Amygdala (tissue), 56 donors: ENCODE measurements around the gene DSCAML1.
A peak's percentile ranks its signal among the peaks of the same experiment; 100 is the strongest.

ENCODE experiments used
- DNase-seq, 56 donors: peaks; one replicate each; lab custom pipeline; 2025; lab: John Stamatoyannopoulos, UW

The DSCAML1 gene

GRCh38 chr11:117644403-117645155, 152.4 kb downstream of the DSCAML1 start:
- DNase-seq = no peak

- peak in 2 of 56 donors; percentile 15 to 32 for DNase-seq
These were observed 153.3 kb downstream of the DSCAML1 start for GRCh38 chr11:117643606-117644300.

GRCh38 chr11:117642835-117643234, 154.2 kb downstream of the DSCAML1 start:
- DNase-seq = no peak

DNA sequence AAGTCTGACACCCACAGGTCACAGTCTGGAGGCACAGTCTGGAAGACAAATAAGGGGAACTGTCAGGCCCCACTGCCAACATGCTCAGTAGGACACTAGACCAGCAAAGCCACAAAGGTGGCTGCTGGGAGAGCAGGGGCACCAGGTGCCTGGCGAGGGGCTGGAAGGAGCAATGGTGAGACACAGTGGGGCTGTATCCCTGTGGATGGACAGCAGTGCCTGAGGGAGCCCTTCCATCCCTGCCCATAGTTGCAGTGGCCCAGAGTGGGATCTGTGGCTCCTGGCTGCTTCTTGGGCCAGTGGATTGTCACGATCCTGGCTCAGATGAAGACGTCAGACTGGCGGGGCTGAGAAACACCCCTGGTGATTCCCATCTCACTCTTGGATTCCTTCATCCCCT, 154.6 kb downstream of the DSCAML1 start:
- no peak for DNase-seq

GRCh38 chr11:117641008-117641915, 155.8 kb downstream of the DSCAML1 start:
- DNase-seq = peak in 54 of 56 donors; percentile 19 to 93 (median 78)

DNA sequence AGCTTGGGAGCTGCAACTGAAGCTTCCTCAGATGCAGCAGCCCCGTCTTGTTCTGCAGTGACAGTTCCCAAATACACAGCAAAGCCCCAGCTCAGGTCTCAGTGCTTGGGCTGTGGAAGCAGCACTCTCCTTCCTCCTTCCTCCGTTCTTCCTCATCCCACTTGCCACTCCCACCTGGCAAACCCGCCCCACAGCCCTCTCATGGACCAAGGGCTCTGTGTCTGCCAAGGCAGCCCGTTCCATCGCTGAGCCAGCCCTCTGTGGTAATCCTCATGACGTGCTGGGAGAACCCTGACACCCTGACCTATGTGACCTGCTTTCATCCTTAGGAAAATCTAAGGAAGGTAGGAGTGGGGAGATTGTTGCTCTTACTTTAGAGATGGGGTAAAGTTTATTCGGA, 157.0 kb downstream of the DSCAML1 start:
- DNase-seq = peak in 2 of 56 donors; percentile 18 to 28

DNA sequence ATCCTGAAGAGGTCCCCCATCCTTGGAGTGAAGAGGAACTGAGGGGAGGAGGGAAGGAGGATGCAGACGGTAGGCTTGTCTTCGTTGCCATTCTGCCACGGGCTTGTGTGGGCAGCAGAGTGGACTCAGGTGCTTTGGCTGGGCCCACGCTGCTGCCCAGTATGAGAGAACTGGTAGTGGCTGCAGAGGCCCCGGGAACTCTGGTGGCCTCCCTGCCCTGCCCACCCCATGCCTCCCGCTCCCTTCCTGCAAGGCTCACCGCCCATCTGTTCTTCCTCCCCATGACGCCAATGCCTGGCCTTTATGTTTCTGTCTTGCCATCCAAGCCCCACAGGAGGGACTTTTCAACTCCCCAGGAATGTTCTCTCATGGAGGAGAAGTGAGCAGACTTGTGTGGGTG, 157.4 kb downstream of the DSCAML1 start:
- DNase-seq = no peak

DNA sequence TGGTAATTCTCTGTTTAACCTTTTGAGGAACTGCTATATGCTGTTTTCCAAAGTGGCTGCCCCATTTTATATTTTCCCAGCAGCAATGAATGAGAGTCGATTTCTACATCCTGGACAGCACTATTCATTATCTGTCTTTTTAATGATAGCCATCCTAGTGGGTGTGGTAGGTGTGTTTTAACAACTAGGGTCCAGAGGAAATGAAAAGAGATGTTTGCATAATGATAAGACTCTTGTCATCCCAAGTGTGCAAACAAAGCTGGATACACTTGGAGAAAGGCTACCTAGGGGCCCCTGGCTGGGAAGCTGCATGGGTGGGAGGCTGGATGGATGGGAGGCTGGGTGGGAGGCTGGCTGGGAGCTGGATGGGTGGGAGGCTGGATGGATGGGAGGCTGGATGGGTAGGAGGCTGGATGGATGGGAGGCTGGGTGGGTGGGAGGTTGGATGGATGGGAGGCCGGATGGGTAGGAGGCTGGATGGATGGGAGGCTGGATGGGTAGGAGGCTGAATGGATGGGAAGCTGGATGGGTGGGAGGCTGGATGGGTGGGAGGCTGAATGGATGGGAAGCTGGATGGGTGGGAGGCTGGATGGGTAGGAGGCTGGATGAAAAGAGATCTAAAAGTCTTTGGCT, 158.0 kb downstream of the DSCAML1 start:
- DNase-seq = no peak

- peak in 1 of 56 donors; percentile 36 for DNase-seq
These were observed 162.0 kb downstream of the DSCAML1 start for GRCh38 chr11:117634756-117635603.

DNA sequence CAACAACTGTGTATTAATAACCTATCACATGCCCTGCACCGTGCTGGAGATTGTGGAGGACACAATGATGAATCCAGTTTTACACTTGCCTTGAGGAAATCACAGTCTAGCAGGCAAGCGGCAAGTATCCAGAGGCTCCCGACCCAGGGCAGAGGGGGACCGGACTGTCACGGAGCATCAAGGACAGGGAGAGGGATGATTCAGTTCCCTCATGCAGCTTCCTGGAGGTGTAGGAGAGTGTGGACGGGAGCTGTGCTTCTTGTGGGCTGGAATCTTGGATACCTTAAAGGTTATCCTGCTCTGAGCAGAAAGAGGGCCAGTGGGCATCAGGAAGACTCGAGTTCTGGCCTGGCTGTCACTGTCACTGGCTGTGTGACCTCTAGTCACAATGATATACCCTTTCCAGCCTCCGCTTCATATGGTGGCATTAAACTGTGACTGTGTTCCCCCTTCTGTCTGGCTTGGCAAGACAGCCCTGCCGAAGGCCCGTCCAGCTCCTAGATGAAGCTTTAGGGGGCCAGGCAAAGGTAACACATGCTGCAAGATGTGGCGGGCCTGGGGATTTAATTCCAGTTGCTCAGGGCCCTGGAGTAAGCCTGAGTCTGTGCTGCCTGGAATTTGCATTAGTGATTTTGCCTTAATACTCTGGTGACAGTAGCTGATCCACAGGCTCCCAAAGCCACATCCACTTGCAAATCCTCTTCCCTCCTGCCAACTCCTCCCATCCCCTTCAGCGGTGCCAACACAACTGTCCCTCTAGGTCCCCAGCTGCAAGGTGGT, 162.8 kb downstream of the DSCAML1 start:
- no peak for DNase-seq

DNA sequence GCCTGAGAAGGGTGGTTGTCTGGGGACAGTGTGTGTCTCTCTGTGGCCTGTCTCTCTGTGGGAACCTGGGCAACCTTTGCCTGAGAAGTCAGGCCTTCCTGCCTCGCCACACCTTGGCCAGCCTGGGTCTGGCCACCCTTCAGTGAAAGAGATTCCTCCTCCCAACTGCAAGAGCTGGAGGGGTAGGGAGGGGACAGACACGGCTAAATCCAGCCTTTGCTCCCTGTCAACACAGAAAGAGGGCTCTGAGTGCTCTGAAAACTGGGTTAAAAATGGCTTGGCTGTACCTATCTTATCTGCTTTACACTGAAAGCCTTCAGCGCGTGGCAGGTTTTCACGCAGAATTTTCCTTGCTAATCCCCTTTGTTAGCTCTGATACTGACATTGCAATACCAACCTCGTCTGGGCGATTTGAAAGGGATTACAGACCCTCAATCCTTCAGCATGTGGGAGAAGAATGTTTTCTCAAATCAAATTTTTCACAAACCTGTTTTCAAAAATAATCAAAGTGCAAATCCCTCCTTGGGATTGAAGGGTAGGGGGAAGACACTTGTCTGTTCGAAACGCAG, 163.7 kb downstream of the DSCAML1 start:
- DNase-seq = no peak

DNA sequence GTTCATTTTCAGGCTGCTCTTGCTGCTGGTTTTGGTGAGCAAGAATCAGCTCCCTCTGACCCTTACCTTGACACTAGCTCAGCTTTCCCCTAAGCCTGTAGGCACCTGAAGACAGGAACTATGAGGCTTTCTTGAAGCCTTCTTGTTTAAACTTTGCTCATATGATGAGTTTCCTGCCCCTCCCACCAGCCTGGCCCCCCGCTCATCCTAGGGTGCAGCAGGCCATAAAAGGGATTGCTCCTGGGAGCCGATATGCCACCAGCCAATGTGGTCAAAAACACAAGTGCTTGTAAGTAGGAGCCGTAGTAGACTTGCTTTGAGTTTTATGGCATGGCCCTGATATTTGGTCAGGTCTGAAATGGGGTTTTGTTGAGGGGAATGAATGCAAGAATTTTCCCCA, 164.7 kb downstream of the DSCAML1 start:
- DNase-seq = no peak

DNA sequence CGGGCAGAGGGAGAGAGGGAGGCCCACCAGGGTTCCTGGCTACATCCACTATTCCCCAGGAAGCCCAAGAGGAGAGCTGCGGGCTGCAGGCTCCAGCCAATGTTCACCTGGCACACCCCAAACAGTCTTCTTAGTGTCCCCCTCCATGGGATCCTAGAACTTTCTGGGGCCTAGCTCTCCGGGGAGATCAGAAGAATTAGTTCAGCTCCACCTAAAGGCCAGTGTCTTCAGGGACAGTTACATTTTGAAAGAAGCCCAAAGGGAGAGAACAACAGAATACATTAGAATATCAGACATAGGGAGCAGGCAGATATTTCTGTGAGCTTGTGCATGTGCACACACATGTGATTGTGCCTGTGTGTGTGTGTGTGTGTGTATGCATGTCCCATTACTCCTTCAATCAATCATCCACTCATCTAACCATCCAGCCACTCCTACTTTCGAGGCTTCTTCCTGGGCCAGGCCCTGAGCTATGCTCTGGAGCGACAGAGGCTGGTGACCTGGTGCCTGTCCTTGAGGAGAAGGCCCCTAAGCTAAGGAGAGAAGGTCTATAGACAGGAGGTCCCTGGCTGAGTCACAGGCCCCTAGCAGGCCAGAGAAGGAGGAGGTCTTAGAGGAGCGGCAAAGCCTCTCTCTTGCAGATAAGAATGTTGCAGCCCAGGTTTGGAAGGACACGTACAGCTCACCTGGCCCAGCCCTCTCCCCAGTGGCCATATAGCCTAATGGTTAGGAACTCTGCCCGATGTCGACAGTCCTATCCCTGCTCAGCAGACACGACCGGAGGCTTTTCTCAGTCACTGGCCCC, 165.5 kb downstream of the DSCAML1 start:
- no peak for DNase-seq

GRCh38 chr11:117629891-117630538, 167.0 kb downstream of the DSCAML1 start:
- DNase-seq = no peak

DNA sequence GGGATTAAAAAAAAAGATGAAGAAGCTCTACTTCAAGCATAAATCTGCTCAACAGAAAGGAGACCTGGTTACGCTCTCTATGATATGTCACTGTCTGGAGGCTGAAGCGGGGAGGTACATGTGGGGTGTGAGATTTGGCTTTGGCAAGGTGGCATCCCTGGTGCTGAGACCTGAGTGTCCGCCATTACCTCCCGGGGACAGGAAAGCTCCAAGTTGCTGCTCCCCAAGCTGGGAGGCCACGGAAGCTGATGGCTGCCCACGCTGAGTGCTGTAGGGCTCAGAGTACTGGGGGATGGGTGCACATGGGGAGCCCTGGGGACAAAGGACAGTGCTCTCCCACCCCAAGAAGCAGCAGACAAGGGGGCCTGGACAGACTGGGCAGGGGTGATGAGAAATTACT, 167.9 kb downstream of the DSCAML1 start:
- no peak for DNase-seq

- peak in 35 of 56 donors; percentile 19 to 78 (median 43) for DNase-seq
These were observed 169.8 kb downstream of the DSCAML1 start for GRCh38 chr11:117627259-117627658.

- DNase-seq = no peak
These were observed 170.4 kb downstream of the DSCAML1 start for GRCh38 chr11:117626576-117626975.
